Endothelial cell of umbilical vein (primary cell): ENCODE data around the gene NCK2. TPM values are rescaled to one million over a fixed set of nuclear protein-coding genes. Genes with fewer than 3 reads are reported as not detected.

Experiments used
- BruUV-seq: library from RNA; stranded (reverse); fragments of 400-500 nt; replicated peaks from 2 replicates; lab custom pipeline; 2021; lab: Mats Ljungman, UMichigan
- CTCF ChIA-PET: fragments of 300-600, 350-600 bp; sonication (Branson Sonifier 250); formaldehyde crosslinking; loops from one replicate; lab custom pipeline; 2021; ENCODE audit warnings: antibody characterized with exemption, inconsistent platforms; lab: Charles Lee
- POLR2A ChIA-PET: fragments of 300-600, 350-600 bp; sonication (Branson Sonifier 250); formaldehyde crosslinking; loops from one replicate; lab custom pipeline; 2021; ENCODE audit warnings: antibody characterized with exemption, inconsistent platforms; lab: Charles Lee
- DNase-seq: peaks from one replicate; pipeline ENCODE4 v3.0.0-alpha.2; 2011; ENCODE audit warnings: low read depth, low spot score
- FAIRE-seq: peaks from 2 replicates; lab custom pipeline; 2011; peaks lifted over from hg19 to GRCh38; lab: Jason Lieb, UNC
- H2AFZ ChIP-seq: 2 replicates; pipeline ENCODE4 v1.6.0; 2012; ENCODE audit warnings: low read depth, low read length, control low read depth, inconsistent platforms
- H3K27ac ChIP-seq: 2 replicates; pipeline ENCODE4 v1.5.1; 2011; ENCODE audit warnings: low read depth, mild to moderate bottlenecking, control low read depth, low read length, moderate library complexity; ENCODE audit not compliant: insufficient read depth
- H3K27me3 ChIP-seq, 2 experiments: 2 replicates each; pipeline versions ENCODE4 v1.6.0 to v1.6.1; 2011; ENCODE audit warnings: low read length in 2 of 2, mixed read lengths in 1 of 2; ENCODE audit not compliant: control insufficient read depth in 2 of 2, insufficient read depth in 2 of 2
- H3K36me3 ChIP-seq, 2 experiments: 2 replicates in 1 of 2; 3 replicates in 1 of 2; pipeline ENCODE4 v1.5.1; 2011; ENCODE audit warnings: low read length in 2 of 2, mild to moderate bottlenecking in 1 of 2, moderate library complexity in 1 of 2; ENCODE audit not compliant: control insufficient read depth in 2 of 2, insufficient read depth in 2 of 2; ENCODE audit errors: extremely low read depth in 1 of 2
- H3K4me1 ChIP-seq: 3 replicates; pipeline ENCODE4 v1.5.1; 2011; ENCODE audit warnings: mild to moderate bottlenecking, low read length; ENCODE audit not compliant: control insufficient read depth, insufficient read depth; ENCODE audit errors: extremely low read depth
- H3K4me2 ChIP-seq: 2 replicates; pipeline ENCODE4 v1.6.1; 2011; ENCODE audit warnings: low read length, control low read depth, mixed read lengths; ENCODE audit not compliant: insufficient read depth
- H3K4me3 ChIP-seq, 3 experiments: fragments of 200-600 bp in 1 of 3; sonication (generic), shearing (Covaris generic) in 1 of 3; replicated peaks in 1 of 3; 2 replicates each; pipeline ENCODE4 v1.5.1; 2011 to 2016; ENCODE audit warnings: control low read depth in 3 of 3, low read length in 3 of 3, mild to moderate bottlenecking in 2 of 3, inconsistent platforms in 1 of 3, low read depth in 1 of 3, moderate library complexity in 1 of 3; ENCODE audit not compliant: insufficient read depth in 1 of 3
- H3K79me2 ChIP-seq: 2 replicates; pipeline ENCODE4 v1.6.0; 2012; ENCODE audit warnings: low read length, inconsistent platforms; ENCODE audit not compliant: control insufficient read depth, insufficient read depth
- H3K9ac ChIP-seq: replicated peaks from 2 replicates; pipeline ENCODE3; 2011; ENCODE audit warnings: low read length, control low read depth; ENCODE audit not compliant: insufficient read depth; ENCODE audit errors: extremely low read depth
- H3K9me1 ChIP-seq: replicated peaks from 3 replicates; pipeline ENCODE4 v1.6.0; 2011; ENCODE audit warnings: mild to moderate bottlenecking, low read length; ENCODE audit not compliant: control insufficient read depth, insufficient read depth; ENCODE audit errors: extremely low read depth
- H3K9me3 ChIP-seq: replicated peaks from 2 replicates; pipeline ENCODE4 v1.5.1; 2012; ENCODE audit warnings: low read length, inconsistent platforms; ENCODE audit not compliant: control insufficient read depth, insufficient read depth
- H4K20me1 ChIP-seq: replicated peaks from 2 replicates; pipeline ENCODE3; 2011; ENCODE audit warnings: mild to moderate bottlenecking, low read length; ENCODE audit not compliant: control insufficient read depth, insufficient read depth; ENCODE audit errors: extremely low read depth
- GATA2 ChIP-seq: IDR thresholded peaks from 2 replicates; pipeline ENCODE4 v1.7.0; 2011; ENCODE audit warnings: low read depth, mild to moderate bottlenecking, moderate library complexity, mixed read lengths, low read length; ENCODE audit not compliant: insufficient read length, insufficient read depth
- MYC ChIP-seq: IDR thresholded peaks from one replicate; pipeline ENCODE4 v1.6.1; 2011; ENCODE audit warnings: mild to moderate bottlenecking, low read depth, low read length
- POLR2A ChIP-seq: IDR thresholded peaks from 2 replicates; pipeline ENCODE4 v1.6.1; 2012; ENCODE audit warnings: low read depth, mild to moderate bottlenecking, control low read depth, low read length
- POLR2AphosphoS5 ChIP-seq: IDR thresholded peaks from 2 replicates; pipeline ENCODE4 v1.6.1; 2012; ENCODE audit warnings: low read depth, mild to moderate bottlenecking, control low read depth, low read length, moderate library complexity; ENCODE audit not compliant: insufficient read depth
- dilution Hi-C: fragments of 300-500 bp; cut with MboI; formaldehyde crosslinking; loops from one replicate; pipeline ENCODE4 v1.15.0; 2019; ENCODE audit warnings: low sequenced_read_pairs; ENCODE audit not compliant: extremely low pct_ligation_motif_present
- intact Hi-C: fragments of 100-400 bp; cut with micrococcal nuclease; formaldehyde crosslinking; loops from one replicate; pipeline ENCODE4 v1.10.0; 2022
- polyA plus RNA-seq, 4 experiments: library from polyadenylated mRNA; depleted of rRNA in 3 of 4; stranded (reverse) in 3 of 4; unstranded in 1 of 4; fragments of >200 nt; gene quantifications; 2 replicates each; pipeline versions ENCODE4 v1.2.1 to v1.2.3, GENCODE V29; 2011 to 2012; ENCODE audit warnings: missing spikeins in 1 of 4
- total RNA-seq: library from RNA; stranded (reverse); gene quantifications from 2 replicates; pipeline ENCODE4 v1.2.3, GENCODE V29; 2021

The NCK2 gene
- total and polyA plus RNA-seq, 2 donors (not counting 3 experiments of a cell fraction or from before 2014, with no cell fraction given): 23.8 to 39.1 TPM

- peaks cover 22 to 31% of the 10 kb centered on the region in 2 experiments for H3K27me3 ChIP-seq
- H2AFZ ChIP-seq: no peak overlapping the region
- H3K4me2 ChIP-seq: no peak overlapping the region
- H4K20me1 ChIP-seq: no peaks in the 10 kb centered on the region
- H3K4me1 ChIP-seq: peaks cover 7% of the 10 kb centered on the region
- no peaks in the 10 kb centered on the region for H3K36me3 ChIP-seq
- DNase-seq (no peak), FAIRE-seq (no peak)
- intact Hi-C loops (loop anchor here (10.0 kb wide), 3 partner anchors 144 to 396 kb away; no protein-coding TSS in a partner anchor), dilution Hi-C loops (no loop called here)
- no peak overlapping the region for H3K9ac ChIP-seq
- BruUV-seq: no TSS peak
- no peak overlapping the region for H3K4me3 ChIP-seq
- H3K9me3 ChIP-seq: no peaks in the 10 kb centered on the region
- POLR2A ChIA-PET: no interaction called here
- CTCF ChIA-PET: no interaction called here
- no peaks in the 10 kb centered on the region for H3K9me1 ChIP-seq
- TF ChIP-seq MYC: no peak
- no peak for TF ChIP-seq POLR2AphosphoS5
- no peak overlapping the region for H3K27ac ChIP-seq
- H3K79me2 ChIP-seq: peaks cover 10% of the 10 kb centered on the region
Measured at GRCh38 chr2:105741174-105741573, 3.5 kb upstream of the NCK2 start.

GRCh38 chr2:105741617-105742016 is 3.1 kb upstream of the NCK2 start:
- Histone ChIP-seq H3K36me3 (no peaks in the 10 kb centered on the region), H4K20me1 (no peaks in the 10 kb centered on the region), H3K9ac (no peak overlapping the region), H3K27me3 (peaks cover 22 to 31% of the 10 kb centered on the region in 2 experiments), H3K79me2 (peaks cover 14% of the 10 kb centered on the region), H2AFZ (no peak overlapping the region), H3K27ac (no peak overlapping the region), H3K4me2 (no peak overlapping the region), H3K9me3 (no peaks in the 10 kb centered on the region), H3K4me3 (no peak overlapping the region), H3K4me1 (peaks cover 11% of the 10 kb centered on the region), H3K9me1 (no peaks in the 10 kb centered on the region)
- DNase-seq (no peak), FAIRE-seq (no peak)
- POLR2A ChIA-PET: no interaction called here
- BruUV-seq: no TSS peak
- CTCF ChIA-PET: no interaction called here
- TF ChIP-seq GATA2 (no peak), MYC (no peak), POLR2AphosphoS5 (no peak), POLR2A (no peak)
- intact Hi-C loops: loop anchor here (10.0 kb wide), 3 partner anchors 143 to 397 kb away; no protein-coding TSS in a partner anchor
- dilution Hi-C loops: no loop called here
